Measurements from ENCODE around the gene EIF4G3.

The EIF4G3 gene

DNA sequence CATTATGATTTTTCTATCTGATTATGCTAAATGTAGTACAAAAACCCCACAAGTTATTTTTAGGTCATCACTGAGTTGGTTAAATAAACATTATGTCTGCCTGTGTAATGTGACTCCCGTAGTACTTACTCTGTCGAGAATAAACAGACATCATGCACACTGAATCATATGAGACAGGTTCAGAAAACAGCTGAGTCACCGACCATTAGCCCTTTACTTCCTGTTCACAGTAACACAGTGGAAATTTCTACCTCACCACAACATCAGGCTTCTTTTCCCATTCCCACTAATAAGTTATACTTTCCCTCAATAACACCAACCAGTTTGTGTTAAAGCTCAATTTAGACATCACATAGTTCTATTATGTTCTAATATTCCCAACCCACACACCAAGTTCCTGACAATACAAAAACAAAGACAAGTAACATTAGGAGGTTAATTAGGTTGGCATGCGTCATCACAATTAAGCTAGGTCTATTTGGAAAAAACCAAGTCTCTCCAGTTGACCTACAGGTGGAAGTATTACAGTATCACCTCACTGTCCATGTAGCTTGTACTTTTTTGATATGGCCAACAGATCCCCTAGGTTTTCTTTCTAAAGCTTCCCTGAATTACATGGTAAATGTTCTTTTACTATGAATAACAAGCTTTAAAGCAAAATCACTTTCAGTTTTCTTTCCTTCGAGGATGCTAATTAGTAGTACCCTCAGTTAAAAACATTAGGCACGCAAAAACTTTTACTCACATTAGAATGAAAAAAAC lies 154.2 kb downstream of the EIF4G3 start:
- no peak for DNase-seq

DNA sequence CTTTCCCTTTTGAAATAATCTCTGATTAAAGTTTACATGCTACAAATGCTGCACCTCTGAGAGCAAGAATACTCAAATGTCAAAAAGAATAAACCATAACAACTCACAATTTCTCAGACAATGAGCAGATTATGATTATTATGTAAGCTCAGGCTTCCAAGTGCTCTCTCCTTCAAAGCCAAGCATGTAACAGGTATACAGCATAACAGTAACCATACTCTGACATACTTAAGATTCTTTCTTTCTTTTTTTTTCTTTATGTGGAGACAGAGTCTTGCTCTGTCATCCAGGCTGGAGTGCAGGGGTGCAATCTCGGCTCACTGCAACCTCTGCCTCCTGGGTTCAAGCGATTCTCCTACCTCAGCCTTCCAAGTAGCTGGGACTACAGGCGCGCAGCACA lies 155.4 kb downstream of the EIF4G3 start:
- DNase-seq, result no peak

DNA sequence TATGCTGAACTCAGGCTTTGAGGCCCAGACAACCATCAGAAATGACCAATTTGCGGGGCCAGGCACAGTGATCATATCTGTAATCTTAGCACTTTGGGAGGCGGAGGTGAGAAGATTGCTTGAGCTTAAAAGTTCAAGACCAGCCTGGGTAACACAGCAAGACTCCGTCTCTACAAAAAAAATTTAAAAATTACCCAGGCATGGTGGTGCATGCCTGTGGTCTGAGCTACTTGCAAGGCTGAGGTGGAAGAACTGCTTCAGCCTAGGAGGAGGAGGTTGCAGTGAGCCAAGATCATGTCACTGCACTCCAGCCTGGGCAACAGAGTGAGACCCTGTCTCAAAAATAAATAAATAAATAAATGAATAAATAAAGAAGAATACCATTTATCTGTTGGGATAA lies 156.5 kb downstream of the EIF4G3 start:
- DNase-seq, result no peak

DNA sequence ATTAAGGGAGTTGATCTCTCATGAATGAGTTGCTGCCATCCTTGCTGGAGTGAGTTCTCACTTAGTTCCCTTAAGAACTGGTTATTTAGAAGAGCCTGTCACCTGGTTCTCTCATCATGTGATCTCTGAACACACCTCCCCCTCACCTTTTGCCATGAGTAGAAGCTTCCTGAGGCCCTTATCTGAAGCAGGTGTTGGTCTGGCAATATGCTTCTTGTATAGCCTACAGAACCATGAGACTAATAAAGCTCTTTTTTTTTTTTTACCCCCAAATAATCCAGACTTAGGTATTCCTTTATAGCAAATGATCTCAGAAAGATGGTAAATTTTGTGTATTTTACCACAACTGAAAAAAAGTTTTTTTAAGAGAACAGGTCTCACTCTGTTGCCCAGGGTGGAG lies 158.0 kb downstream of the EIF4G3 start:
- no peak for DNase-seq

DNA sequence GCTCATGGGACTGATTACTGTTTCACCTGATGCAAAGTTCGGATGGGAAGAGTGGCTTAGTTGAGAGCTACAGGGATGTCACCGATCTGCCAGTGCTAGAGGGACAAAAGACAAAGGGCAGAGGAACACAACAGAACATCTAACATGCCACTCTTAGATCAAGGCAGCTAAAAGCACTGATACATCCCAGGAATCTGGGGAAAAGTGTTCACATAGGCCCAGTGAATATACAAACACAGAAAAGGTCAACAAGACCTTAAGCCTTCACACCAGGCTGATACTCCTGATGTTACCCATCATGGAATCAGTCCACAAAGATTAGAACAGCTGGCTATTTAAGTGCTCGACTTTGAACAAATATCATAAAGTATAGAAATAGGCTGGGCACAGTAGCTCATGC lies 163.2 kb downstream of the EIF4G3 start:
- DNase-seq, result no peak

DNA sequence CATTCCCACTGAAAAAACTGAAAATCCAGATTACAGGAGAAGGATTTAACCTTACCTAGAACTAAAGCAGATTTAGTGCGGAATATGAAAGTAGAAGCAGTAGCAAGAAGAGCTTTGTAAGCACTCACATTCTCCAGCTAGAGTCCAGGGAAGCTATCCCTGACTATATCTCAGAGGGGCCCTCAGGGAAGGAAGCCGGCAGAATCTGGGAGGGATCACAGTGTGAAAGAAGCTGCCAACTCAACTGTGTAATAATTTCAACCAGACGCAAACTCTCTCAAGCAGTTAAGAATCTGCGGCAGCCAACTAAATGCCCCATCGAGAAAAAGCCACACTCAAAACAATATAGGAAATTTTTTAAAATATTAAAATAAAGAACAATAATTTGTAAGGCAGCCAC lies 163.8 kb downstream of the EIF4G3 start:
- no peak for DNase-seq

DNA sequence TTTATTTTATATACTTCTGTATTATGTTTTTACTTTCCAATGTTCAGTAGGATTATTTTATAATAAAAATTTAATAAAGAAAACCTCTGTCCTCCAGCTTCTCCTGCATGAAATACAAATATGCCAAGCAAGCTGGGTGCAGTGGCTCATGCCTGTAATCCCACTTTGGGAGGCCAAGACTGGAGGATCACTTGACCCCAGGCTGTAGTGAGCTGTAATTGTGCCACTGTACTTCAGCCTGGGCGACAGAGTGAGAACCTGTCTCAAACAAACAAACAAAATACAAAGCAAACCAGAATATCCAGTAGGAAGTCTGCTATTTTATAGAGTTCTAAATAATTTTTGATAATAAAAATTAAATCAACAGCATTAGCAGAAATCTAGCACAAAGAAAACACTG lies 168.8 kb downstream of the EIF4G3 start:
- no peak for DNase-seq

DNA sequence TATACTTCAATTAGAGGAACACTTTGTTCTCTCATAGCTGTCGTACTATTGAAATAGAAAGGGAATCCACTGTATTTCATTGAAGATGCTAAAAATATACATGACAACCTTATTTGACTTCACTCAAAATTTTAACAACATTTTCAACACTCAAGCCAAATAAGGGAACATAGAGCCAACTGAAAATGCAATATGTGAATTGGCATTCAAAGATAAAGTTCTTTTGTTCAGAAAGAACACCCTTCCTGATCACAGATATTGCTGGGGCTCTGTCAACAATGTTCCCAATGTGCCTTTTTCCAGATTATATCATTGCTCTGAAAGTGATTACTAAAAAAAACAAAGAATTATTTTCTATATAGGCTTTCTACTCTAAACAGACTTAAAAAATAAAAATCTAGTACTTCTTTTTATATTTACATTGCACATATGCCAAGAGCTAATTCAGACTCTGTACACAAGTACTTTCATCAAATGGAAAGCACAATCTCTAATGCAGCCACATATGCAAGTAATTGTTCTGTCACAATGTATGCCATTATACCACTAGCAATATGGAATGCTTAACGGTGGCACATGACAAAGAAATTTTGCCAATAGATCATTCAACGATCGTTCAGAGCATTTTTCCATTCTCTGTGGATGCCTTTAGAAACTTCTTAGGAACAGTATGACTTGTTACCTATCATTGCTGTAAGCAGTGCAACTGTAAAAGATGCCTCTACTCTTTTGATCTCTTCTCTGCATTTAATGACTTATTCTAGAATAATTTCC lies 171.0 kb downstream of the EIF4G3 start:
- DNase-seq, result no peak

DNA sequence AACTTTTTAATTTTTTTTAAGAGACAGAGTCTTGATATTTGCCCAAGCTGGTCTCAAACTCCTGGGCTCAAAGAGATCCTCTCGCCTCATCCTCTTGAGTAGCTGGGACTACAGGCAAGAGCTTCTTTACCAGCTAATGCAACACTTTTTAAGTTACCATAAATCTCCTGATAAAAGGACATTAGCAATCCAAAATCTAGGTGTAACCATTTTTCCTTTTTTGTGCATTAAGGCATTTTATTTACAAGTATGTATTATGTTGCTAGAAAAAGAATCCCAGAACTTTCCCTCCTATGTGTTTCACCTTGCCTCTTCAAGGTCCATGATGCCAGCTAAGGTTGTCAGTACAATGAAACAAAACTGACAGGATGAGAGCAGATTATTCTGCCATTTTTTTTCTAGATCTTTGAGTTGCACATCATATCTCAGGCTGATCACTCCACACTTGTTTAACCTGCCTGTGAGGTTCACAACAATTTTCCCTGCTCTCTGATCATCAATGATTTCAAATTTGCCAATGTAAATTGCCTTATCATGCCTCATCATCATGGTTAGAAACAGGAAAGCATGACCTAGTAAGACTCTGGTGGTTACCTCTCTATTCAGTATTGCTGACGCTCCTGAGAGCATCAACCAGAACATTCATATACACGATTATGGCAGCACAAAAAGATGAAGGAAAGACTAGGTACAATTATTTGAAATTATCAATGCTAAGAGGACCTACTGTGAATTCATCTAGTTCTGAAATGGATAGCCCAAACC lies 173.2 kb downstream of the EIF4G3 start:
- no peak for DNase-seq

DNA sequence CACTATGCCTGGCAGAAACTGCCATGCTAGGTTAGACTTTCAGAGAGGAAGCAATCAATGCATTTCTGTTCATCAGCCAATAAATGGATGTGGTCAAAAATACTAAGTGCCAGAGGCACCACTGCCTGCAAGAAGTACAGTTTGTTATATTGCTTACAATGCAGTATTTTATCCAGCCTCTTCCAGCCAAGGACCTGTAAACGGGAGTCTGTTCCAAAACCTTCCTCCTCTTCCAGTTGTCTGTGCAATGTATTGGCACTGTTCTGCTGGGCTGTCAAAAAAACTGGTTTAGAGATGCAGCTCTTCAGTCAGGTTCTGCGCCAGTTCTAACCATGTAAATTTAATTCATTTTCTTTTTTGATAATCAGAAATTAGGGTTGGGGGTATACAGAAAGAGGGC lies 175.7 kb downstream of the EIF4G3 start:
- DNase-seq, result no peak

DNA sequence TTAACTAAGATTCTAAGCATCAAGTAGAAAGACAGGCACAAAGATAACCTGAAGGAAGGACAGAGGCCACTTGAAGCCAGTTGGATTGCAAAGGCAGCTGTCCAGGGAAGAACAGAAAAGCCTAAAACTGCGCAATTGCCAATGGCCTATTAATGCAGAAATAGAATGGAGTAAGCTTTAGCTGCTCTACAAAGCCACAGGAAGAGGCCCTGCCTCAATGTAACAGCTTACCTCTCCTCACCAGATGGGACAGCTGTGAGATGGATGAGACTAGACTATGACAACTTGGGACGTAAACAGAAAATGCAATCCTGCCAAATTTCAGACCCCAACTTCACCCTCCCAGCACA lies 176.5 kb downstream of the EIF4G3 start:
- DNase-seq, result no peak

DNA sequence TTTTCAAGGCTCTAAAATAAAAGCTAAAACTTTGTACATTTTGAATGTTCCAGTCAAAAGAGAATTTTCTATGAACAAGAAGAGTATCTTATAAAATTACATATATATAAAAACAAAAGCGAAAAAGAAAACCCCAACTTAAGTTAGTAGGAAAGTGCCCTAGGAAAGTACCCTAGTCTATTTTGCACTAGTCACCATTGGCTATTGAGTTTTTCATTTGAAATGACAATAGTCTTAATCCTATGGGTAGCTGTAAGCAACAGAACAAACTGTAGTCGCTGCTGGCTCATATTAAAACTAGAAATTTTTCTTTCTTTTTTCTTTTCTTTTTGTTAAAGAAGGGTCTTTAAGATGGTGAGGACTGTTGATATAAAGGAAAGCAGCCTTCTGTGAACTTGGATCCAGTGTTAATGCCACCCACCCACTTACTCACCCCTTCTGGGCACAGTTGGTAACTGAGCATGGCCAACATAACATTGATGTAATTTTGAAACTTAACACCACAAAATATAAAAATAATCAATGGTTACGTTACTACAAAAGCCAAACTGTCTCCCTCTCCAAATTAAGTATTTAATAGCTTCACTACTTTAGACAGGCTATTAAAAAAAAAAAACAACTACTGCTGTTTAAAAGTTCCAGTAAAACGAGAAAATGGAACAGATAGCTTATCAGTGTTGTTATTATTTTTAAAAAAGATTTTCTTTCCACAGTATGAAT lies 177.0 kb downstream of the EIF4G3 start:
- DNase-seq, result no peak

DNA sequence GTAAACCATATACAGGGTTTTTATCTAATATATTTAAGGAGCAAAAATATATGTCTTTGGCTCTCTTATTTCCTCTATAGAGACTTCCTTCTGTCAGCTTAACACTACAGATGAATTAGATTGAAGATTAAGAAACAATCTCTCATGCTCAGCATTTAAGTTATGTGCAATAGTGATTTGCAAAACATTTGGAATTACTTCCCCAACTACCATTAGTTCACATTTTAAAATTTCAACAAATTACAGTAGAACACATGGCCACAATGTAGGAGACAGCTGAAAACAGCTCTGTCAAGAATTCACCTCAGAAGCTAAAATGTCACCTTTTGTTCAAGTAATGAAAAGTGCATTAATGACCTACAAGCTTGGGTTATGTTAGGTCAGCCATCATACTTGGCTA lies 177.9 kb downstream of the EIF4G3 start:
- no peak for DNase-seq

DNA sequence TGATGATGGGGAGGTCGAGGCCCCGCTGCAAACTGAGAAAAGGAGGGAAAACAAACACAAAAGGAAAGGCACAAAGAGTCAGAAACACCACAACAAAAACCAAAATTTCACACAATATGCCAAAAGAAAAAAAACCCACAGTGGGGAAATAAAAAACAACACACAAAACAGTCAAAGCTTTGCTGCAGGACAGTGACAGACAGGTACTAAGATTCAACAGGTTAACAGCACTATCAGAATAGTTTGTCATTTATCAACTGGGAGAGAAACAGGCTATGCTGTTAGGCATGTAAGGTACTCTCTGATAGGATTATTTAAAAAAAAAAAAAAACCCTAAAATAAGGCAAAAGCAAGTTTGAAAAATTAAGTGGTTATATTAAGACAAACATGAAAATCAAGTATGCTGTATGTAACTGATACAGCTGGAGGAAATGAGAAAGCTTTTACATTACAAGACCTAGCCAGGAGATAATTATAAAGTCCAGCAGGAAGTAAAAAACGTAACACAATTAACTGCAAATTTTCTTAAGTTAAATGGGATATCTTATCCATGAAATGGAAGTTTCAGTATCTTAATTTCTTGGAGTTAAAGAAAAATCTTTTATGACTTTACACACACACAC lies 179.0 kb downstream of the EIF4G3 start:
- no peak for DNase-seq

DNA sequence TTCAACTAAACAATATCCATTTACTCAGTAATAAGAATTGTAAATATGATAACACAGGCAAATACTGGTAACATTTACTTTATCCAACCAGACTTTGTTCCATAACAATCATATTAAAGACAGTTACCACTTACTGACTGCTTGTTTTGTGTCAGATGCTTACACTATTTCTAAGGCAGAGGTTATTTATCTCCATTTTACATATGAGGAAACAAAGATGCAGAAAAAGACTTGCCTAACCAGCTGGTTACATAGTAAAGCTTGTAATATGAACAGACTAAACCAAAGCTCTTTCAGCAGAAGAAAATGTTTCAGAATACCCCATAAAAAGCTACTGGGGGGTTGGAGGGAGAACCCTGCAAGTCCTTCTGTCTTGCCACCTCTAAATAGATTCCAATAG lies 180.1 kb downstream of the EIF4G3 start:
- no peak for DNase-seq

DNA sequence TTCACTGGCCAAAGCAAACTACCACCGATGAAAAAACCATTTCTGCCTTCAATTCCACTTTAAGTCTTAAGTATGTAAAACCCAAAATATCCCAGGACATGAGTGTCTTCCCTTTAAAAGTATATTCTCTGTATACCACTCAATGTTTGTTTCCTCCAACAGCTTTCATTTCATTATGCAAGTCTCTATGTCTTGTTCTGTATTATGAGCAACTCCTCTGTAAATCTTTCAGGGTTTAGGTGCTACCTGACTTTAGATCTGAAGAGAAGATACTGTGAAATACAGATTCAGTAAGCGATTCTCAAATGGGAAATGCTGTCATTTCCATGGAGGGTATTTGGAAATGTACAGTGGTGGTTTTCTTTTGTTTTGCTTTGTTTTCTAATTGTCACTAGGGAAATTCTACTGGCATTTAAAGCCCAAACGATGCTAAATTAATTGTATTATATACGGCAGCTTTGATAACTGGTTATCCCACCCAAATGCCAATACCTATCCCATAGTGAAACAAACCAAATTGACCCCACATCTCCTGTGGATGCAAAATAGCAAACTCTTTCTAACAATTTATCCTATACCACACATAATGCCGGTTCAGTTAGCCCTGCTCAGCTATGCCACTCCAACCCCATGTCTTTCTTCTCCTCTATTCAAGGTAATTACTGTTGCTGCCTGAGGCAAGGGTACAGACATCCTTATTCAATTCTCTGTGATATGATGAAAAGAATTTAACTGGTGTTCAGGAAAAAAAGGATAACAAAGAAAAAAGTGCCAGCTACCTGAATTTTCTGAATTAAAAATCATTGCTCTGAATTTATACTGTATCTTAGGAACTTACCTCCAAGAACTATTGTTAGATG lies 182.8 kb downstream of the EIF4G3 start:
- no peak for DNase-seq

DNA sequence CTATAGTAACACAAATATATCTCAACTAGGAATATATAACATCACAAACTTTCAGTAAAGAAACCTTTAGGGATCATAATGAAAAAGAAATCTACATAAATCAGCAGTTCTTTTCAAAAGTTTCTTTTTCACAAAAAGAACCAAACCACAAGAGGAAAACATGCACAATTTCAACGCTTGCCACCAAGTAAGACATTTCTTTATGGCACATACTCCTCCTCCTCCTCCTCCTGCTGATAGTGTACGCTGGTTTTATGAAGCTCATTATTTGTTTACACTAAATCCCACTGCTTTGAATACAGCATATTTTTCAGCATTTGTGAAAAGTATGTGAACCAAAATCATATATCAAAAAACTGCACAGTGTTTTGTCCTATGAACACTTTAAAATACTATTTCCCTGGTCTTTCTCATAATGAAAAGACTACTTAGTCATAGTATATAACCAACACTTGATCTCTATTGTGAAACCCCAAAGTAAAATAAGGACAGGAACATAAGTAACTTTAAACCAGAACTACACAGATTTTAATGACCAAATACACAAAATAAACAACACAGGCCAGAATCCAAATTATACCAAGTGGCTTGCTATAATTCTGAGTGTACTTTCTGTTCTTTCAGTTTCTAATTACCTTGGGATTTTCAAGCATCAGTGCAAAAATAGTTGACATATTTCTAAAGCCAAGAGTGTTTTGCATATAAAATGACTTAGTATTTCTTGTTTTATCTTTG lies 184.2 kb downstream of the EIF4G3 start:
- no peak for DNase-seq

DNA sequence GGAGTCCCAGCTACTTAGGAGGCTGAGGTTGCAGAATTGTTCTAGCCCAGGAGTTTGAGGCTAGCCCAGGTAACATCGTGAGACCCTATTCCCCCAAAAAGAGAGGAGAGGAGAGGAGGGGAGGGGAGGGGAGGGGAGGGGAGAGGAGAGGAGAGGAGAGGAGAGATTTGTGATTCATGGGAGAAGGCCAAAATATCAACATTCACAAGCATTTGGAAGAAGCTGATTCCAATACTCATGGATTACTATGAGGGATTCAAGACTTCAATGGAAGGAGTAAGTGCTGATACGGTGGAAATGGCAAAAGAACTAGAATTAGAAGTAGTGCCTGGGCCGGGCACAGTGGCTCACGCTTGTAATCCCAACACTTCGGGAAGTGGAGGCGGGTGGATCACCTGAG lies 187.8 kb downstream of the EIF4G3 start:
- no peak for DNase-seq

DNA sequence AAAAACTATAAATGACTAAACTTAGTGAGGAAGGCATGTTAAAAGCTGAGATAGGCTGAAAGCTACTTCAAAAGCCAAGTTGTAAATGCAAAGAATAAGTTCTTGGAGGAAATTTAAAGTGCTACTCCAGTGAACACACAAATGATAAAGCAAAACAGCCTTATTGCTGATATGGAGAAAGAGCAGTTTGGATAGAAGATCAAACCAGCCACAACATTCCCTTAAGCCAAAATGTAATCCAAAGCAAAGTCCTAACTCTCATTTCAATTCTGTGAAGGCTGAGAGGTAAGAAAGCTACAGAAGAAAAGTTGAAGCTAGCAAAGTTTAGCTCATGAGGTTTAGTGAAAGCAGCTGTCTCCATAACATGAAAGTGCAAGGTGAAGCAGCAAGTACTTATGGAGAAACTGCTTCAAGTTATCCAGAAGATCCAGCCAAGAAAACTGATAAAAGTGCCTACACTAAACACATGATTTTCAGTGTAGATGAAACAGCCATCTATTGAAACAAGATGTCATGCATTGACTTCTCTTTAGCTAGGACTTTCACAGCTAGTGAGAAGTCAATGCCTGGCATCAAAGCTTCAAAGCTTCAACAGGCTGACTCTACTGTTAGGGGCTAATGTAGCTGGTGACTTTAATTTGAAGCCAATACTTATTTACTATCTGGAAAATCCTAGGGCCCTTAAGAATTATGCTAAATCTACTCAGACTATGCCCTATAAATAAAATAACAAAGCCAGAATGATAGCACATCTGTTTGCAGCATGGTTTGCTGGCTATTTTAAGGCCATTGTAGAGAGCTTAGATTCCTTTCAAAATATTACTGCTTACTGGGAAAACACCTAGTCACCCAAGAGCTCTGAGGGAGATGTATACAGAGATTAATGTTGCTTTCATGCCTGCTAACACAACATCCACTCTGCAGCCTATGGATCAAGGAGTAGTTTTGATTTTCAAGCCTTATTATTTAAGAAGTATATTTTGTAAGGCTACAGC lies 188.6 kb downstream of the EIF4G3 start:
- DNase-seq, result no peak

Data from cerebellar nuclear complex (tissue), 1 donor.